Measurements from ENCODE around the gene AP1S3.
"Not testable (repeated sequence)": the region's sequence is repeated elsewhere in the genome, so short reads cannot be mapped to it uniquely, and the experiment has no call there.

AP1S3 gene

GRCh38 chr2:223880796-223881195 lies 43.4 kb upstream of the AP1S3 start:
- TF ChIP-seq POU6F1 (CRISPR knock-in tag; IDR thresholded peaks at IDR 0.05; ENCODE audit: borderline replicate concordance, low read depth) (no peak), ZFP3 (CRISPR knock-in tag; IDR thresholded peaks at IDR 0.05) (no peak), CREB5 (CRISPR knock-in tag; IDR thresholded peaks at IDR 0.05; ENCODE audit: low read depth) (no peak), TCF4 (CRISPR knock-in tag; IDR thresholded peaks at IDR 0.05; ENCODE audit: borderline replicate concordance) (no peak), ESRRG (CRISPR knock-in tag; IDR thresholded peaks at IDR 0.05) (no peak), CSRNP3 (CRISPR knock-in tag; IDR thresholded peaks at IDR 0.05) (no peak), SNAI2 (CRISPR knock-in tag; IDR thresholded peaks at IDR 0.05) (no peak), ZNF70 (CRISPR knock-in tag; IDR thresholded peaks at IDR 0.05) (no peak), GLIS3 (CRISPR knock-in tag; IDR thresholded peaks at IDR 0.05) (no peak)
- ATAC-seq, result no peak

- no peak for ATAC-seq
- TF ChIP-seq ISL1 (CRISPR knock-in tag; IDR thresholded peaks at IDR 0.05) (no peak), ZC3H10 (CRISPR knock-in tag; IDR thresholded peaks at IDR 0.05) (no peak), OSR1 (CRISPR knock-in tag; IDR thresholded peaks at IDR 0.05) (no peak), ZFP3 (CRISPR knock-in tag; IDR thresholded peaks at IDR 0.05) (no peak), CSDC2 (CRISPR knock-in tag; IDR thresholded peaks at IDR 0.05) (no peak)
Observed at GRCh38 chr2:223877721-223878410, 40.5 kb upstream of the AP1S3 start.

- ATAC-seq, result no peak
- TF ChIP-seq RARB (CRISPR knock-in tag; IDR thresholded peaks at IDR 0.05) (no peak), ZNF565 (CRISPR knock-in tag; conservative IDR thresholded peaks at IDR 0.05; ENCODE audit: low read depth) (no peak), ESRRG (CRISPR knock-in tag; IDR thresholded peaks at IDR 0.05) (no peak), TOX (CRISPR knock-in tag; IDR thresholded peaks at IDR 0.05; ENCODE audit: borderline replicate concordance) (no peak), PATZ1 (CRISPR knock-in tag; IDR thresholded peaks at IDR 0.05; ENCODE audit: borderline replicate concordance) (no peak), ZNF70 (CRISPR knock-in tag; IDR thresholded peaks at IDR 0.05) (no peak), ZFP3 (CRISPR knock-in tag; IDR thresholded peaks at IDR 0.05) (no peak), CSRNP3 (CRISPR knock-in tag; IDR thresholded peaks at IDR 0.05) (no peak), ZC3H10 (CRISPR knock-in tag; IDR thresholded peaks at IDR 0.05) (no peak), ZNF8 (CRISPR knock-in tag; IDR thresholded peaks at IDR 0.05) (no peak), TCF4 (CRISPR knock-in tag; IDR thresholded peaks at IDR 0.05; ENCODE audit: borderline replicate concordance) (no peak), TSHZ2 (CRISPR knock-in tag; IDR thresholded peaks at IDR 0.05) (no peak), GLIS3 (CRISPR knock-in tag; IDR thresholded peaks at IDR 0.05) (no peak), ZFP30 (CRISPR knock-in tag; IDR thresholded peaks at IDR 0.05) (no peak), CREB5 (CRISPR knock-in tag; IDR thresholded peaks at IDR 0.05; ENCODE audit: low read depth) (no peak)
Observed at GRCh38 chr2:223873672-223874071, 36.3 kb upstream of the AP1S3 start.

GRCh38 chr2:223872772-223873171 lies 35.4 kb upstream of the AP1S3 start:
- not testable (repeated sequence) for ATAC-seq

- not testable (repeated sequence) for ATAC-seq
Observed at GRCh38 chr2:223871661-223872060, 34.3 kb upstream of the AP1S3 start.

All from SK-N-SH treated with all-trans-retinoic acid at 6 μM for 48 hours (cell line).